ENCODE measurements around the gene ZMYND11.
A peak's percentile ranks its signal among the peaks of the same experiment; 100 is the strongest.

ZMYND11 gene

GRCh38 chr10:135132-135600, at the start of gene ZMYND11:
Gene ZMYND11 (plus strand): TSS chr10:135455. CDS start chr10:180013, 44,558 bp downstream.
- peak; percentile 83 for DNase-seq

- no peak for DNase-seq
Measured at GRCh38 chr10:86031-86430, 49.2 kb upstream of the ZMYND11 start.

GRCh38 chr10:87177-88080, 47.8 kb upstream of the ZMYND11 start:
- no peak for DNase-seq

- peak; percentile 34 for DNase-seq
Measured at GRCh38 chr10:88253-88652, 47.0 kb upstream of the ZMYND11 start.

GRCh38 chr10:89248-89647, 46.0 kb upstream of the ZMYND11 start:
- DNase-seq, result no peak

- DNase-seq, result peak; percentile 22
Measured at GRCh38 chr10:90161-90560, 45.1 kb upstream of the ZMYND11 start.

- no peak for DNase-seq
Measured at GRCh38 chr10:91313-91712, 43.9 kb upstream of the ZMYND11 start.

GRCh38 chr10:92153-92552, 43.1 kb upstream of the ZMYND11 start:
- peak; percentile 39 for DNase-seq

GRCh38 chr10:92846-93245, 42.4 kb upstream of the ZMYND11 start:
- peak; percentile 87 for DNase-seq

- no peak for DNase-seq
Measured at GRCh38 chr10:94613-95012, 40.6 kb upstream of the ZMYND11 start.

- peak; percentile 16 for DNase-seq
Measured at GRCh38 chr10:95356-96115, 39.7 kb upstream of the ZMYND11 start.

GRCh38 chr10:96466-96865, 38.8 kb upstream of the ZMYND11 start:
- no peak for DNase-seq

GRCh38 chr10:104416-104815, 30.8 kb upstream of the ZMYND11 start:
- no peak for DNase-seq

- peak; percentile 70 for DNase-seq
Measured at GRCh38 chr10:104862-105565, 30.2 kb upstream of the ZMYND11 start.

GRCh38 chr10:105806-106205, 29.4 kb upstream of the ZMYND11 start:
- DNase-seq, result no peak

- DNase-seq, result no peak
Measured at GRCh38 chr10:106740-107139, 28.5 kb upstream of the ZMYND11 start.

- peak; percentile 68 for DNase-seq
Measured at GRCh38 chr10:112246-112645, 23.0 kb upstream of the ZMYND11 start.

- DNase-seq, result no peak
Measured at GRCh38 chr10:124874-125273, 10.4 kb upstream of the ZMYND11 start.

GRCh38 chr10:127612-128432, 7.4 kb upstream of the ZMYND11 start:
- no peak for DNase-seq

GRCh38 chr10:129810-130209, 5.4 kb upstream of the ZMYND11 start:
- DNase-seq, result no peak

GRCh38 chr10:132946-133898, 2.0 kb upstream of the ZMYND11 start:
- DNase-seq, result peak; percentile 59

Measured in DMS53 (cell line).